ENCODE data around the gene CNDP1.

CNDP1 gene

DNA sequence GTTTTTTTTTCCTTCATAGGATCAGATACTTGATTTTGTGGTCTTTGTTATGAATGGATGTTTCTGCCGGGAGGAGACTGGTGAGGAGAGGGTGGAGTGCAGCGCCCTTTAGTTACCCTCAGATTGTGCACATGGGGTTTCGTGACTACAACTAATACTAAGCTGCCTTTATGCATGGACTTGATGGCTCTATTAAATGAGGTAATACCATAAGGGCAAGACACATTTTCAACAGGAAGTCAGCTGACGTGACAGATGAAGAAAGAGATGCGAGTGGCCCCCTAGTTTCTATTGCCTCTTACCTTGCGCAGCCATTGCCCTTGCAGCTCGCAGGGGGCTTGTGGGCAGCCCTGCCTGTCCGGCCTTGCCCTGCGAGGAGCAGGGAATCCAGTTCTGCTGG lies 87.8 kb downstream of the CNDP1 start:
- no peak for DNase-seq (ENCODE audit: low read depth)
- H3K4me3 ChIP-seq (ENCODE audit: low read depth, low read length), result no peak overlapping the region
- TF ChIP-seq, protein P1, sequence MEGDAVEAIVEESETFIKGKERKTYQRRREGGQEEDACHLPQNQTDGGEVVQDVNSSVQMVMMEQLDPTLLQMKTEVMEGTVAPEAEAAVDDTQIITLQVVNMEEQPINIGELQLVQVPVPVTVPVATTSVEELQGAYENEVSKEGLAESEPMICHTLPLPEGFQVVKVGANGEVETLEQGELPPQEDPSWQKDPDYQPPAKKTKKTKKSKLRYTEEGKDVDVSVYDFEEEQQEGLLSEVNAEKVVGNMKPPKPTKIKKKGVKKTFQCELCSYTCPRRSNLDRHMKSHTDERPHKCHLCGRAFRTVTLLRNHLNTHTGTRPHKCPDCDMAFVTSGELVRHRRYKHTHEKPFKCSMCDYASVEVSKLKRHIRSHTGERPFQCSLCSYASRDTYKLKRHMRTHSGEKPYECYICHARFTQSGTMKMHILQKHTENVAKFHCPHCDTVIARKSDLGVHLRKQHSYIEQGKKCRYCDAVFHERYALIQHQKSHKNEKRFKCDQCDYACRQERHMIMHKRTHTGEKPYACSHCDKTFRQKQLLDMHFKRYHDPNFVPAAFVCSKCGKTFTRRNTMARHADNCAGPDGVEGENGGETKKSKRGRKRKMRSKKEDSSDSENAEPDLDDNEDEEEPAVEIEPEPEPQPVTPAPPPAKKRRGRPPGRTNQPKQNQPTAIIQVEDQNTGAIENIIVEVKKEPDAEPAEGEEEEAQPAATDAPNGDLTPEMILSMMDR (IDR thresholded peaks at IDR 0.05; ENCODE audit: insufficient read depth, low read depth, low read length, missing control alignments), result no peak

DNA sequence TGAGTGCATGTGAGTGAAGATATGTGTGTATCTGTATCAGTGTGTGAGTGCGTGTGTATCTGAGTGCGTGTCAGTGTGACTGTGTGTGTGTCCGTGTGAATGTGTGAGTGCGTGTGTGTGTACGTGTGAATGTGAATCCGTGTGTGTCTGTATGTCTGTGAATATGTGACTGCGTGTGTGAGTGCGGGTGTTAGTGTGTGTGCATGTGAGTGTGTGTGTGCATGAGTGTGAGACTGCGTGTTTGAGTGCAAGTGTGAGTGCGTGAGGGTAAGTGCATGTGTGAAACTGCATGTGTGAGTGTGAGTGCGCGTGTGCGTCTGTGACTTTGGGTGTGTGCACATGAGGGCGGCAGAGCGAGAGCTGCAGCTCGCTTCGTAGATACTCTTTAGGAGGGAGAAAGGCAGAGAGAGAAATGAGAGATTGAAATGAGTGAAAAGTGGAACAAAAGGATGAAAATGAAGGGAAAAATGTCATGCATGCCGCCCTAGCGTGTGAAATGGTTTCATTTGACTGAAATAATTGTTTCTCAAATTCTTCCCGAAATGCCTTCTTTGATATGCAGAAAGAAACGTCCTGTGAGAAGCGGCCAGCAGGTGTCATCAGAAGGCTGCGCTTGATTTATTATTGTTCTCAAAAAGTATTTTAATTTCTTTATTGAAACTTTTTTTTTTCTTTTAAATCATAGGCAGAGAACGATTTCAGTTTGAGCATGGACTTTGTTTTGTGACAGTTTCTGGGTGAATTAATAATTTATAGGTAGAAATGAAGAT lies 88.9 kb downstream of the CNDP1 start:
- H3K4me3 ChIP-seq (ENCODE audit: low read depth, low read length), result no peak overlapping the region
- no peak for DNase-seq (ENCODE audit: low read depth)
- TF ChIP-seq, protein P1 (IDR thresholded peaks at IDR 0.05; ENCODE audit: insufficient read depth, low read depth, low read length, missing control alignments), result no peak

DNA sequence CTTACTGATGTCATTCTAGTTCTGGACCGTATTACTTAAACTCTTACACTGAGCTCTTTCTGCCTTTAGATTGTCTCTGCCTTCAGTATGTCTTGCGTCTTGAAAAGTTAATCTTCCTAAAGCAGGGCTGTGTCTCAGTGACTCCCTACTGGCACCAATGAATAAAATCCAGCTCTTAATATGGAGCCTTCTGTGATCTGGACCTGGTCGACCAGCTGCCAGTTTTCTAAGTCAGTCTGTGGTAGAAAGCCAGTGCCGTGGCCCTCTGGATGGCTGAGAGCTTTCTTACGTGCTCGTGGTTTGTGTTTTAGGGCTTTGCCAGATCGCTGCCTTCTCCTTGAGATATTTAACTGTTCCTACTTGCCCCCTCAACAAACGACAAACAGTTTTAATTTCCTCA lies 90.2 kb downstream of the CNDP1 start:
- H3K4me3 ChIP-seq (ENCODE audit: low read depth, low read length), result no peak overlapping the region
- DNase-seq (ENCODE audit: low read depth), result no peak

DNA sequence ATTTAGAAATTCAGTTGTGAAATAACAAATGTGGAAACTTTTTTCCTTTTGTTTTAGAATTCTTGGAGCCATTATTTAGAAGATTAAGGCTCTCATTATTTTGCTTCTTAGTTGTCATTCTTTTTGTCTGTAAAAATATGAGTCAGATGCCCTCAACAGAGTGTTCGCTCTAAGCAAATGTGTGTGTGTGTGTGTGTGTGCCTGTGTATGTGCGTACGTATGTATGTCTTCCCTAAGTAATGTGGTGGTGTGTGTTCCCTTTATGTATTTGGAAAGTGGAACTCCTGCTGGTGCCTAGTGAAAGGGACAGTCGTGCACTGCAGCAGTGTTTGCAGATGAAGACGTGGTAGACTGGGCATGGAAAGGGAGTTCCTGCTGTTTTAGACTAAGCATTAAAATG lies 90.9 kb downstream of the CNDP1 start:
- no peak for DNase-seq (ENCODE audit: low read depth)
- TF ChIP-seq, protein P1 (IDR thresholded peaks at IDR 0.05; ENCODE audit: insufficient read depth, low read depth, low read length, missing control alignments), result no peak
- no peak overlapping the region for H3K4me3 ChIP-seq (ENCODE audit: low read depth, low read length)

More for the DNA sequence above, 90.2 kb downstream of the CNDP1 start:
- TF ChIP-seq, protein P1 (IDR thresholded peaks at IDR 0.05; ENCODE audit: insufficient read depth, low read depth, low read length, missing control alignments), result no peak

DNA sequence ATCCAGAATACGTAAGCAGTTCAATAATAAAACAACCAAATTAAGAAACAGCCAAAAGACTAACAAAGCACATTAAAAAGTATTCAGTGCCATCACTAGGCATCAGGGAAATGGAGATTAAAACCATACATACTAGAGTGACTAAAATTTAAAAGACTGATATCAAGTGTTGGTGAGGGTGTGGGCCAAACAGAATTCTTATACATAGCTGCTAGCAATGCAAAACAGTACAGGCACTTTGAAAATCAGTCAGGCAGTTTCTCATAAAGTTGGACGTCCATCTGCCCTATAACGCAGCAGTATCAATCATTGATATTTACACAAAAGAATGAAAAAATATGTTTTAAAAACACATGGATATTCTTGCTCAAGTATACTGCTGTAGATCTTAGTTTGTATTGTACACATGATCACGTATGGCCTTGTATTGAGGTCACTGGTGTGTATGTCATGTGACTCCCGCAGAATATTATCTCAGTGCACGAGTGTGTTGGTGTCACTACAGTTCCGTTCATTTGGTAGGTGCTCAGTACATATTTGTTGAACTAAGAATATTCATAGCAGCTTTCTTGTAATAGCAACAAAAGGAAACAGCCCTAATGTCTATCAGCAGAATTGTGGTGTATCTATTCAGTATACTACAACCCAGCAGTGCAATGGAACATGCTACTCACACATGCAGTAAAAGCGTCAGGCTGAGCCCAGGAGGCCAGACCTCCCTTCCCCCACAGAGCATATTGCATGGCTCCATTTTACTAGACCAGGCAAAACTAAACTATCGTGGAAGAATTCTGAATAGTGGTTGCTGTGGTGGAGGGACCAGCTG lies 92.0 kb downstream of the CNDP1 start:
- DNase-seq (ENCODE audit: low read depth), result no peak
- H3K4me3 ChIP-seq (ENCODE audit: low read depth, low read length), result no peak overlapping the region
- TF ChIP-seq, protein P1 (IDR thresholded peaks at IDR 0.05; ENCODE audit: insufficient read depth, low read depth, low read length, missing control alignments), result no peak

DNA sequence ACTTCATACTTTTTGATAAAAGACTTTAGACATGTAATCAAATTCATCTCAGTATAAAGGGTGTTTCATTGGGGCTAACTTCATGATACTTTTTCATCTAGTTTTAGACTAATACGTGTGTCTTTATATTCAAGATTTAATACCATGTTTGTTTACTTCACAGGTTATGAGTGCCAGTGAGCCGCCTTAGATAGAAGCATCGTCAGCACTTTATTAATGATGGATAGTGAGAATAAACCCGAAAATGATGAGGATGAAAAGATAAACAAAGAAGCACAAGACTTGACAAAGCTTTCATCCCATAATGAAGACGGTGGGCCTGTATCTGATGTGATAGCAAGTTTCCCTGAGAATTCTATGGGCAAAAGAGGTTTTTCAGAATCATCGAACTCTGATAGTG lies 96.5 kb downstream of the CNDP1 start:
- no peak overlapping the region for H3K4me3 ChIP-seq (ENCODE audit: low read depth, low read length)
- TF ChIP-seq, protein P1 (IDR thresholded peaks at IDR 0.05; ENCODE audit: insufficient read depth, low read depth, low read length, missing control alignments), result no peak
- no peak for DNase-seq (ENCODE audit: low read depth)
